ENCODE measurements around the gene CPXM2. TPM values are rescaled to one million over a fixed set of nuclear protein-coding genes. Genes with fewer than 3 reads are reported as not detected.

The CPXM2 gene
- total RNA-seq, 3 donors from 2014 or later (not counting 1 experiment from before 2014, with no cell fraction given) = not detected

GRCh38 chr10:123755061-123755460, 136.5 kb downstream of the CPXM2 start:
- DNase-seq (no peak), ATAC-seq (no peak)
- Mint-ChIP-seq H3K36me3 (no peaks in the 10 kb centered on the region), H3K4me1 (no peaks in the 10 kb centered on the region), H3K27ac (no peak overlapping the region), H3K4me3 (no peak overlapping the region), H3K9me3 (no peaks in the 10 kb centered on the region), H3K27me3 (ENCODE audit: low read depth in 2 of 2) (peaks cover 22 to 24% of the 10 kb centered on the region in 2 donors)
- Histone ChIP-seq H3K27me3 (ENCODE audit: control insufficient read depth, insufficient read depth, low read length) (no peaks in the 10 kb centered on the region), H3K4me3 (ENCODE audit: low read length) (no peak overlapping the region), H3K27ac (ENCODE audit: low read length) (no peak overlapping the region), H3K36me3 (ENCODE audit: control insufficient read depth, insufficient read depth, low read length) (no peaks in the 10 kb centered on the region), H3K4me1 (ENCODE audit: control insufficient read depth, insufficient read depth, low read length) (no peaks in the 10 kb centered on the region), H3K9me3 (ENCODE audit: control insufficient read depth, insufficient read depth, low read length) (no peaks in the 10 kb centered on the region)
- 66% methylated on average over 2 of the region's 2 CpGs for WGBS (ENCODE audit: insufficient coverage)
- intact Hi-C loops (cut with micrococcal nuclease) = no loop called here
- no peak for TF ChIP-seq CTCF (IDR thresholded peaks at IDR 0.05)

GRCh38 chr10:123754123-123754522, 137.5 kb downstream of the CPXM2 start:
- no peak overlapping the region for H3K4me3 ChIP-seq (ENCODE audit: low read length)
- ATAC-seq (no peak), DNase-seq (no peak)
- Mint-ChIP-seq H3K4me1 (no peaks in the 10 kb centered on the region), H3K27me3 (ENCODE audit: low read depth in 2 of 2) (peaks cover 20 to 24% of the 10 kb centered on the region in 2 donors), H3K36me3 (no peaks in the 10 kb centered on the region), H3K4me3 (no peak overlapping the region), H3K9me3 (no peaks in the 10 kb centered on the region), H3K27ac (no peak overlapping the region)
- H3K27me3 ChIP-seq (ENCODE audit: control insufficient read depth, insufficient read depth, low read length) = no peaks in the 10 kb centered on the region
- H3K36me3 ChIP-seq (ENCODE audit: control insufficient read depth, insufficient read depth, low read length) = no peaks in the 10 kb centered on the region
- no peak overlapping the region for H3K27ac ChIP-seq (ENCODE audit: low read length)
- TF ChIP-seq CTCF (IDR thresholded peaks at IDR 0.05) = no peak
- intact Hi-C loops (cut with micrococcal nuclease) = no loop called here
- H3K9me3 ChIP-seq (ENCODE audit: control insufficient read depth, insufficient read depth, low read length) = no peaks in the 10 kb centered on the region
- no peaks in the 10 kb centered on the region for H3K4me1 ChIP-seq (ENCODE audit: control insufficient read depth, insufficient read depth, low read length)
- 74% methylated on average over 4 of the region's 4 CpGs for WGBS (ENCODE audit: insufficient coverage)

- Histone ChIP-seq H3K9me3 (ENCODE audit: control insufficient read depth, insufficient read depth, low read length) (no peaks in the 10 kb centered on the region), H3K4me3 (ENCODE audit: low read length) (no peak overlapping the region), H3K36me3 (ENCODE audit: control insufficient read depth, insufficient read depth, low read length) (no peaks in the 10 kb centered on the region), H3K27ac (ENCODE audit: low read length) (no peak overlapping the region), H3K27me3 (ENCODE audit: control insufficient read depth, insufficient read depth, low read length) (no peaks in the 10 kb centered on the region), H3K4me1 (ENCODE audit: control insufficient read depth, insufficient read depth, low read length) (no peaks in the 10 kb centered on the region)
- H3K4me1 Mint-ChIP-seq = no peaks in the 10 kb centered on the region
- ATAC-seq (no peak), DNase-seq (no peak)
- WGBS (ENCODE audit: insufficient coverage) = 87% methylated on average over 10 of the region's 10 CpGs
- intact Hi-C loops (cut with micrococcal nuclease) = no loop called here
- H3K9me3 Mint-ChIP-seq = no peaks in the 10 kb centered on the region
- TF ChIP-seq CTCF (IDR thresholded peaks at IDR 0.05) = no peak
- no peak overlapping the region for H3K27ac Mint-ChIP-seq
- H3K4me3 Mint-ChIP-seq = no peak overlapping the region
- peaks cover 17 to 24% of the 10 kb centered on the region in 2 donors for H3K27me3 Mint-ChIP-seq (ENCODE audit: low read depth in 2 of 2)
- no peaks in the 10 kb centered on the region for H3K36me3 Mint-ChIP-seq
These were observed 140.1 kb downstream of the CPXM2 start for GRCh38 chr10:123751342-123752134.

- intact Hi-C loops (cut with micrococcal nuclease) = no loop called here
- WGBS (ENCODE audit: insufficient coverage) = 96% methylated on average over 9 of the region's 9 CpGs
- Mint-ChIP-seq H3K27me3 (ENCODE audit: low read depth in 2 of 2) (peaks cover 17 to 24% of the 10 kb centered on the region in 2 donors), H3K4me3 (no peak overlapping the region), H3K36me3 (no peaks in the 10 kb centered on the region), H3K4me1 (no peaks in the 10 kb centered on the region), H3K27ac (no peak overlapping the region), H3K9me3 (no peaks in the 10 kb centered on the region)
- no peaks in the 10 kb centered on the region for H3K4me1 ChIP-seq (ENCODE audit: control insufficient read depth, insufficient read depth, low read length)
- no peaks in the 10 kb centered on the region for H3K27me3 ChIP-seq (ENCODE audit: control insufficient read depth, insufficient read depth, low read length)
- TF ChIP-seq CTCF (IDR thresholded peaks at IDR 0.05) = no peak
- no peak overlapping the region for H3K27ac ChIP-seq (ENCODE audit: low read length)
- DNase-seq (no peak), ATAC-seq (no peak)
- H3K9me3 ChIP-seq (ENCODE audit: control insufficient read depth, insufficient read depth, low read length) = no peaks in the 10 kb centered on the region
- H3K36me3 ChIP-seq (ENCODE audit: control insufficient read depth, insufficient read depth, low read length) = no peaks in the 10 kb centered on the region
- H3K4me3 ChIP-seq (ENCODE audit: low read length) = no peak overlapping the region
These were observed 140.7 kb downstream of the CPXM2 start for GRCh38 chr10:123750901-123751300.
